Activated naive CD4-positive, alpha-beta T cell treated with anti-CD3 and anti-CD28 coated beads, Interleukin-2, amount 50 U/mL, for 72 hours (primary cell): ENCODE data around the gene LEP. TPM values are rescaled to one million over a fixed set of nuclear protein-coding genes. Genes with fewer than 3 reads are reported as not detected.
A peak's percentile ranks its signal among the peaks of the same experiment; 100 is the strongest.

ENCODE experiments used
- ATAC-seq, 2 donors: fragments of 150-1000 bp; cut with Tn5 transposase; 2 replicates each; pipeline ENCODE4 v1.10.0; 2021; ENCODE audit warnings: mild to moderate bottlenecking in 2 of 2, moderate library complexity in 2 of 2
- DNase-seq, 2 donors: peaks; one replicate each; pipeline ENCODE4 v3.0.0; 2021 to 2022; ENCODE audit warnings: low spot score in 2 of 2
- H3K27ac Mint-ChIP-seq, 2 donors: one replicate each; pipeline ENCODE4 v1.8.0; 2022; ENCODE audit warnings: mild to moderate bottlenecking in 2 of 2, mixed read lengths in 2 of 2
- H3K36me3 Mint-ChIP-seq, 2 donors: one replicate each; pipeline ENCODE4 v1.8.0; 2022; ENCODE audit warnings: mixed read lengths in 2 of 2
- H3K9me3 Mint-ChIP-seq, 2 donors: one replicate each; pipeline ENCODE4 v1.8.0; 2022; ENCODE audit warnings: mixed read lengths in 2 of 2
- total RNA-seq, 2 donors: library from RNA; stranded (reverse); gene quantifications; one replicate each; pipeline ENCODE4 v1.2.3, GENCODE V29; 2022

Gene LEP
- total RNA-seq, 2 donors from 2014 or later: not detected

GRCh38 chr7:128207609-128208008, 33.5 kb upstream of the LEP start:
- H3K36me3 Mint-ChIP-seq: no peaks in the 10 kb centered on the region
- no peak for ATAC-seq
- H3K27ac Mint-ChIP-seq: no peak overlapping the region
- no peaks in the 10 kb centered on the region for H3K9me3 Mint-ChIP-seq
- DNase-seq: no peak

- no peaks in the 10 kb centered on the region for H3K36me3 Mint-ChIP-seq
- H3K9me3 Mint-ChIP-seq: no peaks in the 10 kb centered on the region
- H3K27ac Mint-ChIP-seq: no peak overlapping the region
- DNase-seq (peak; percentile 67 to 72), ATAC-seq (peak; percentile 77 to 79)
These were observed 31.6 kb upstream of the LEP start for GRCh38 chr7:128209229-128210035.

- no peak overlapping the region for H3K27ac Mint-ChIP-seq
- DNase-seq (no peak), ATAC-seq (no peak)
- no peaks in the 10 kb centered on the region for H3K9me3 Mint-ChIP-seq
- no peaks in the 10 kb centered on the region for H3K36me3 Mint-ChIP-seq
These were observed 31.1 kb upstream of the LEP start for GRCh38 chr7:128210036-128210347.

- no peak for DNase-seq
- no peaks in the 10 kb centered on the region for H3K36me3 Mint-ChIP-seq
- no peak for ATAC-seq
- H3K9me3 Mint-ChIP-seq: no peaks in the 10 kb centered on the region
- H3K27ac Mint-ChIP-seq: no peak overlapping the region
These were observed 30.2 kb upstream of the LEP start for GRCh38 chr7:128210590-128211570.

DNA sequence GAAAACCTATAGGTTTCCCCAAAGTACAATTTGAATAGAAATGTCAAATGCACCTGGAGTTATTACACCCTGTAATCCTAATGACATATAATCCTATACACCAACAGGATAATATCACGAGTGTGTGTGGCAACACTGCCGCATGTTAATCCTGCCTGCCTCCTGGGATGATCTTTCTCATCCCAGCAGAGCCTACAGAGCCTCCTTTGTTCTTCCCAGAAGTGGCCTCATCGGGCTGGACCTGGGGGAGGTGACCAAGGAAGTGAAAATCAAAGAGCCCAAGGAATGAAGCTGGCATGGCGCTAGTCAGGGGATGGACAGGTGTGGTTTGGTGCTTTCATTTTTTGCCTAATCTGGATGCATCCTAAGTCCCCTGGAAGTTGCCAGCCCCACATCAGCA, 29.5 kb upstream of the LEP start:
- no peak for ATAC-seq
- Mint-ChIP-seq H3K9me3 (no peaks in the 10 kb centered on the region), H3K27ac (no peak overlapping the region), H3K36me3 (no peaks in the 10 kb centered on the region)
- DNase-seq: no peak

DNA sequence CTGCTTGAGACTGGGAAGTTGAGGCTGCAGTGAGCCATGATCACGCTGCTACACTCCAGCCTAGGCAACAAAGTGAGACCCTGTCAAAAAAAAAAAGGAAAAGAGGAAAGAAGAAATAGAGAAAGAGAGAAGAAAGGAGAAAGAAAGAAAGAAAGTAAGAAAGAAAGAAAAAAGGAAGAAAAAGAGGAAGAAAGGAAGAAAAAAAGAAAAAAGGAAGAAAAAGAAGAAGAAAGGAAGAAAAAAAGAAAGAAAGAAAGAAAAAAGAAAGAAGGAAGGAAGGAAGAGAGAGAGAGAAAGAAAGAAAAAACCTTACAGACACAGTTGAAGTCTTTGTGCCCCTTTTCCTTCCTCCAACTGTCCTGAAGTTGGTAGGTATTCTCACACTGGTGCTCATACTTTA, 26.6 kb upstream of the LEP start:
- no peaks in the 10 kb centered on the region for H3K9me3 Mint-ChIP-seq
- DNase-seq: no peak

GRCh38 chr7:128215281-128215680, 25.8 kb upstream of the LEP start:
- DNase-seq (no peak), ATAC-seq (no peak)
- Mint-ChIP-seq H3K36me3 (no peaks in the 10 kb centered on the region), H3K27ac (no peak overlapping the region), H3K9me3 (no peaks in the 10 kb centered on the region)

More for the DNA sequence above, 26.6 kb upstream of the LEP start:
- H3K27ac Mint-ChIP-seq: no peak overlapping the region
- ATAC-seq: no peak
- H3K36me3 Mint-ChIP-seq: no peaks in the 10 kb centered on the region

DNA sequence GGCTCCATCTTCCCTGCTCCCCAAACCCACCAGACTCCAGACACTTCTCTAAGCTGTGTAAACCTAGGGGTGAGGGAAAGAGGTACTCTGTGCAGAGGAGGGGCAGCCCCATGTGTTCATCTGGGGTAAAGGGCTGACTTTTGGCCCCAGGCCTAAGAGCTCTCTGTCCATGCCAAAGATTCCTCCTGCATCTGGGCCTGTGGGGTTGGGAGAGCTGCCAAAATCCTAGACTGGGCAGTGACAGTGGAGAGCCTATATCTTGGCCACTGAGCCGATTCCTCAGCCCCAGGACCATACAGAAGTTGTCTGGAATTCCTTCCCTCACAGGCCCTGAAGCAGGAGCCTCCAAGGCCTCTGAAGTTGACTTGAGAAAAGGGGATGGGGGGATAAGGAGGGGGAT, 25.3 kb upstream of the LEP start:
- no peaks in the 10 kb centered on the region for H3K36me3 Mint-ChIP-seq
- no peaks in the 10 kb centered on the region for H3K9me3 Mint-ChIP-seq
- no peak overlapping the region for H3K27ac Mint-ChIP-seq
- ATAC-seq: no peak
- no peak for DNase-seq

GRCh38 chr7:128217030-128217805, 23.9 kb upstream of the LEP start:
- H3K27ac Mint-ChIP-seq: no peak overlapping the region
- DNase-seq (no peak), ATAC-seq (no peak)
- no peaks in the 10 kb centered on the region for H3K36me3 Mint-ChIP-seq
- H3K9me3 Mint-ChIP-seq: no peaks in the 10 kb centered on the region

DNA sequence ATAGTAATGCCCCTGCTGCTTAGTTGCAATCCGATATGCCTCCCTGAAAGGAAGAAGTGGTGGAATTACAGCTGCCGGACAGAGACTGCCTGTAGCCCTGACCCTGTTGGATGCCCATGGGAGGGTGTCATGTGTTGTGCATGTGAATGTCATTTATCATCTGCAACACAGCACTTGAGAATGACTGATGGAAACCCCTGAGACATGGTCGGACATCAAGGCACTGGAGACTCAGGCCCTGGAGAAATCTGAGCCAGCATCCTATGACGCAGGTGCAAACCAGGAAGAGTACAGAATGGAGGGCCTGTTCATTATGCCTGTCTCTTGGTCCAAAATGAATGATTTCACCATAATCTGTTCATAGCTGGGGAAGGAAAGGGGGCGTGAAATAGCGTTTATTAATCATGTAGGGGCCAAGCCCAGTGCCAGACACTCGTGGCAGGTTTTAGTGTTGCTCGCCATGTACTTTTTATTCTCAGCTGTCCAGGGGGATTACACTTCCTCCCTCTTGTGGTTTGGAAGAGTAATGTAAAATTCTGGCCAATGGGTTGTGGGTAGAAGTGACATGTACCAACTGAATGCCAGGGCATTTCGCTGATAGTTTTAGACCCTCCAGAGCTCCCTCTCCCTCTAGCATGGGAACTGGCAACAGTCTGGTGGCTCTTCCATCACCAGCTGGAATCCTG, 23.0 kb upstream of the LEP start:
- DNase-seq (no peak), ATAC-seq (no peak)
- H3K9me3 Mint-ChIP-seq: no peaks in the 10 kb centered on the region
- H3K36me3 Mint-ChIP-seq: no peaks in the 10 kb centered on the region
- H3K27ac Mint-ChIP-seq: no peak overlapping the region

DNA sequence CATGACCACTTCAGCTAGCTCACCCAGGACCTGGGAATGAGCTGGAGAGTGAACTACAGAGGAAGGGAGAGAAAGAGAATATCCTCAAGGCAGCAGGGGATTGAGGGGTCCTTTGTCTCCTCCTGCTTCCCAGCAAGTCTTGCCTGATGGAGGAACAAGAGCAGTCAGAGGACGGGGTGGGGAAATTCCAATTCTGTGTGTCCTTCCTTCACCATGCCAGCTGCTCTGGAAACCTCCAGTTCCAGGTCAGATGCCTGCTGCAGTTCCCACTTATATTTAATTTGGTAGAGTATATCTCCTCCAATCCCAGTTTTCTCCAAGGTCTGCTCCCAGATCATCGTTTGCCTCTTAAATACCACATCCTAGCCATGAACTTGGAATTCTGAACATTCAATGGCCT, 21.4 kb upstream of the LEP start:
- ATAC-seq (no peak), DNase-seq (no peak)
- Mint-ChIP-seq H3K36me3 (no peaks in the 10 kb centered on the region), H3K27ac (no peak overlapping the region), H3K9me3 (no peaks in the 10 kb centered on the region)

- ATAC-seq: peak in 1 of 2 donors; percentile 52
- no peak overlapping the region for H3K27ac Mint-ChIP-seq
- H3K9me3 Mint-ChIP-seq: peaks cover 0 to 10% of the 10 kb centered on the region in 2 donors
- no peaks in the 10 kb centered on the region for H3K36me3 Mint-ChIP-seq
- DNase-seq: no peak
These were observed 19.1 kb upstream of the LEP start for GRCh38 chr7:128221929-128222403.

- DNase-seq: no peak
- peaks cover 0 to 10% of the 10 kb centered on the region in 2 donors for H3K9me3 Mint-ChIP-seq
- no peak for ATAC-seq
- no peak overlapping the region for H3K27ac Mint-ChIP-seq
- H3K36me3 Mint-ChIP-seq: no peaks in the 10 kb centered on the region
These were observed 14.7 kb upstream of the LEP start for GRCh38 chr7:128226132-128226980.

GRCh38 chr7:128227271-128227670, 13.8 kb upstream of the LEP start:
- H3K36me3 Mint-ChIP-seq: no peaks in the 10 kb centered on the region
- ATAC-seq (no peak), DNase-seq (no peak)
- no peak overlapping the region for H3K27ac Mint-ChIP-seq
- H3K9me3 Mint-ChIP-seq: peaks cover 0 to 10% of the 10 kb centered on the region in 2 donors

DNA sequence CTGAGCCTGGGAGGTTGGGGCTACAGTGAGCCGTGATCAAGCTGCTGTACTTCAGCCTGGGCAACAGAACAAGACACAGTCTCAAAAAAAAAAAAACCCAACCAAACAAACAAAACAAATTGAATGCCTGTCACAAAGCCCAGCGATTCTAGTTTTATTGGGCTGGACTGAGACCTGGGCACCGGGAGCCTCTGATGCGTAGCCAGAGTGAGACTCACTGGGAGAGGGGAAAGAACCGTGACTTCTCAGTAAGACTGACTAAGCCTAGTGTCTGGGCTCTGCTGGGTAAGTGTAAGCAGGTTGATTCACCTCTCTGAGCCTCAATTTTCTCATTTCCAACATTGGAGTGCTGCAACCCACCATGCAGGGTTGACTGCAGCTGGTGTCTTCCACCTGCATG, 10.1 kb upstream of the LEP start:
- ATAC-seq (peak in 1 of 2 donors; percentile 52), DNase-seq (no peak)
- H3K36me3 Mint-ChIP-seq: no peaks in the 10 kb centered on the region

More for the DNA sequence above, 10.1 kb upstream of the LEP start:
- Mint-ChIP-seq H3K27ac (no peak overlapping the region), H3K9me3 (peaks cover 0 to 9% of the 10 kb centered on the region in 2 donors)
